ENCODE data around the gene MYO3B. TPM values are rescaled to one million over a fixed set of nuclear protein-coding genes. Genes with fewer than 3 reads are reported as not detected.

The MYO3B gene
- total RNA-seq, 1 donor from 2014 or later: 0.05 TPM

DNA sequence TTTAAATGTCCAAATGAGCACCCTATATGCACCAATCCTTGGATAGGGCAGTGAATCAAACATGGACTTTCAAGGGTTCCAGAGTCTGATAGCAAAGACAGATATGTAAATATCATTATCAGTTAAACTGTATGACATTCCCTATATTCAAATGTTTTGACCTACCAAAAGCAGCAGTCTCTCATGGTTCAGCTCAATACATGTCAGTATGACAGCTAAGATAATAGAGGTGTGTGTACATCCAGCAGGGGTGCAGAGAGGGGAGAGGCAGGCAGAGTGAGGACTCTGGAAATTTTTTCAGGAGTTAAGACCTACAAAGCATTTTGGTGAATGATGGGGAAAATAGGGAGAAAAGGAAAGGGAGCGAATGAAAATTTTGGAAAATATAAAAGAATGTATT, 106.3 kb downstream of the MYO3B start:
- Histone ChIP-seq H3K27ac (replicated peaks) (no peak overlapping the region), H3K4me3 (no peak overlapping the region), H3K9me3 (replicated peaks) (peaks cover 10% of the 10 kb centered on the region), H3K36me3 (no peaks in the 10 kb centered on the region), H3K27me3 (ENCODE audit: low read depth) (no peaks in the 10 kb centered on the region), H3K4me1 (no peaks in the 10 kb centered on the region)
- no peak for DNase-seq
- intact Hi-C loops (cut with micrococcal nuclease): no loop called here
- no peak for TF ChIP-seq CTCF (IDR thresholded peaks at IDR 0.05; ENCODE audit: borderline replicate concordance)

- TF ChIP-seq CTCF (IDR thresholded peaks at IDR 0.05; ENCODE audit: borderline replicate concordance): no peak
- intact Hi-C loops (cut with micrococcal nuclease): no loop called here
- H3K4me1 ChIP-seq: no peaks in the 10 kb centered on the region
- H3K36me3 ChIP-seq: no peaks in the 10 kb centered on the region
- no peaks in the 10 kb centered on the region for H3K27me3 ChIP-seq (ENCODE audit: low read depth)
- no peak for DNase-seq
- H3K4me3 ChIP-seq: no peak overlapping the region
- H3K27ac ChIP-seq (replicated peaks): no peak overlapping the region
- peaks cover 30% of the 10 kb centered on the region for H3K9me3 ChIP-seq (replicated peaks)
Measured at GRCh38 chr2:170288859-170289258, 110.9 kb downstream of the MYO3B start.

DNA sequence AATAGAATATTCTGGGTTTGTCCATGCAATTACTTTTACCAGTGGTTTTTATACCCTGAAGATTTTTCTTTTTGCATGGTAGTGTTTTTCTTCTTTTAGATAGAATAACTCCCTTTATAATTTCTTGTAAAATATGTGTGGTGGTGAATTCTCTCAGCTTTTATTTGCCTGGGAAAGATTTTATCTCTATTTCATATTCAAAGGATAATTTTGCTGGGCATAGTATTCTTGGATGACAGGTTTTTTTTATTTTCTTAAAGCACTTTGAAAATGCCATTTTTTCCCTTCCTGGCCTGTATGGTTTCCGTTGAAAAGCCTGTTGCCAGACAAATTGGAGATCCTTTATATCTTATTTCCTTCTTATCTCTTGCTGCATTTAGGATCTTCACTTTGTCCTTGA, 113.5 kb downstream of the MYO3B start:
- no peak overlapping the region for H3K4me3 ChIP-seq
- H3K27ac ChIP-seq (replicated peaks): no peak overlapping the region
- peaks cover 4% of the 10 kb centered on the region for H3K27me3 ChIP-seq (ENCODE audit: low read depth)
- H3K4me1 ChIP-seq: no peaks in the 10 kb centered on the region
- TF ChIP-seq CTCF (IDR thresholded peaks at IDR 0.05; ENCODE audit: borderline replicate concordance): no peak
- H3K36me3 ChIP-seq: no peaks in the 10 kb centered on the region
- intact Hi-C loops (cut with micrococcal nuclease): no loop called here
- no peak for DNase-seq
- H3K9me3 ChIP-seq (replicated peaks): peaks cover 40% of the 10 kb centered on the region

DNA sequence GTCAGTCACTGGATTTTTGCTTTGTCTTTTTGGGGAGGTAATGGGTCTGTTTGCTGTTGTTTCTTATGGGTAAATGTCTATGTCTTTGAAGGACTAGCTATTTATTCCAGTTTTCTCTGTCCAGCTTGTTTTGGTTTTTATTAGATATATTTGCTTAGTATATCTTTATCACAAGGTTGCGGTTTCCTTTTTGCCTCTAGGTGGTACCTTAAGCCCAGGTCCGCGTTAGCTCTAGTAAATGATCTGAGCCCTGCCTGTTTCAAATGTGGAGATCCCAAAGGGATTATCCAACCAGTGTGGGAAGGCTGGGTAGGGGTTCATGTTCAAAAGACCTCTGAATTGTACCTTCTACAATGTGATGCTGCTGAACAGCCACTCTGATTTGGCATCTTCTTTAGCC, 114.5 kb downstream of the MYO3B start:
- no peaks in the 10 kb centered on the region for H3K4me1 ChIP-seq
- no peak for DNase-seq
- H3K4me3 ChIP-seq: no peak overlapping the region
- no peaks in the 10 kb centered on the region for H3K36me3 ChIP-seq
- H3K9me3 ChIP-seq (replicated peaks): peaks cover 40% of the 10 kb centered on the region
- peaks cover 4% of the 10 kb centered on the region for H3K27me3 ChIP-seq (ENCODE audit: low read depth)
- no peak for TF ChIP-seq CTCF (IDR thresholded peaks at IDR 0.05; ENCODE audit: borderline replicate concordance)
- intact Hi-C loops (cut with micrococcal nuclease): no loop called here
- no peak overlapping the region for H3K27ac ChIP-seq (replicated peaks)

GRCh38 chr2:170297496-170297895, 119.5 kb downstream of the MYO3B start:
- Histone ChIP-seq H3K27me3 (ENCODE audit: low read depth) (peaks cover 4% of the 10 kb centered on the region), H3K27ac (replicated peaks) (no peak overlapping the region), H3K4me1 (no peaks in the 10 kb centered on the region), H3K9me3 (replicated peaks) (peaks cover 13% of the 10 kb centered on the region), H3K4me3 (no peak overlapping the region), H3K36me3 (no peaks in the 10 kb centered on the region)
- DNase-seq: no peak
- intact Hi-C loops (cut with micrococcal nuclease): no loop called here
- no peak for TF ChIP-seq CTCF (IDR thresholded peaks at IDR 0.05; ENCODE audit: borderline replicate concordance)

DNA sequence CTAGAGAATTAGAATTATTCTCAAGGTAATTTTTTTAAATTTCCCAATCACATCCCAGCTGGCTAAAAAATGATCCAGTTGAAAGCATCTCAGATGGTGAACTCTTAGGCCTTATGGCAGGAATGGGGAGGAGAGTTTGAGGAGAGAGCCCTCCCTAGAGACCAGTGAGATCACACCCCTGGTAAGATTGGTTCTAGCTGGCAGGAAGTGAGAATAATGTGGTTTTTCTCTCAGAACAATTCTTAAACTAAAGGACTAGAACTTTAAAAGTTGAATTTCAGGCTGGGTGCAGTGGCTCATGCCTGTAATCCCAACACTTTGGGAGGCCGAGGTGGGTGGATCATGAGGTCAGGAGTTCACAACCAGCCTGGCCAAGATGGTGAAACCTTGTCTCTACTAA, 120.2 kb downstream of the MYO3B start:
- intact Hi-C loops (cut with micrococcal nuclease): no loop called here
- H3K27ac ChIP-seq (replicated peaks): no peak overlapping the region
- no peaks in the 10 kb centered on the region for H3K36me3 ChIP-seq
- DNase-seq: no peak
- H3K9me3 ChIP-seq (replicated peaks): peaks cover 13% of the 10 kb centered on the region
- no peaks in the 10 kb centered on the region for H3K4me1 ChIP-seq
- H3K27me3 ChIP-seq (ENCODE audit: low read depth): peaks cover 4% of the 10 kb centered on the region
- no peak for TF ChIP-seq CTCF (IDR thresholded peaks at IDR 0.05; ENCODE audit: borderline replicate concordance)
- H3K4me3 ChIP-seq: no peak overlapping the region
